Osteocyte (in vitro differentiated cells): ENCODE measurements around the gene BFSP1. TPM values are rescaled to one million over a fixed set of nuclear protein-coding genes. Genes with fewer than 3 reads are reported as not detected.

Source experiments
- DNase-seq: peaks from one replicate; pipeline ENCODE4 v3.0.0; 2021; ENCODE audit warnings: mixed read lengths; ENCODE audit not compliant: unreplicated experiment; ENCODE audit errors: extremely low spot score
- H3K27ac Mint-ChIP-seq: one replicate; pipeline ENCODE4 v1.8.0; 2021; ENCODE audit warnings: mild to moderate bottlenecking, mixed read lengths; ENCODE audit not compliant: unreplicated experiment
- H3K27me3 Mint-ChIP-seq: one replicate; pipeline ENCODE4 v1.8.0; 2021; ENCODE audit warnings: mixed read lengths; ENCODE audit not compliant: unreplicated experiment
- H3K36me3 Mint-ChIP-seq: one replicate; pipeline ENCODE4 v1.8.0; 2021; ENCODE audit warnings: mixed read lengths; ENCODE audit not compliant: unreplicated experiment
- H3K4me1 Mint-ChIP-seq: one replicate; pipeline ENCODE4 v1.8.0; 2021; ENCODE audit warnings: mixed read lengths; ENCODE audit not compliant: unreplicated experiment
- H3K4me3 Mint-ChIP-seq: one replicate; pipeline ENCODE4 v1.8.0; 2021; ENCODE audit warnings: mild to moderate bottlenecking, moderate library complexity, mixed read lengths; ENCODE audit not compliant: unreplicated experiment
- H3K9me3 Mint-ChIP-seq: one replicate; pipeline ENCODE4 v1.8.0; 2021; ENCODE audit warnings: mixed read lengths; ENCODE audit not compliant: unreplicated experiment
- CTCF ChIP-seq: fragments of 200-600 bp; sonication (generic); IDR thresholded peaks from 2 replicates; pipeline ENCODE4 v1.5.0; 2021; ENCODE audit warnings: antibody characterized with exemption, mild to moderate bottlenecking, moderate library complexity
- total RNA-seq: library from RNA; stranded (reverse); gene quantifications from 2 replicates; pipeline ENCODE4 v1.2.1, GENCODE V29; 2021

BFSP1 gene
- total RNA-seq, 1 donor from 2014 or later: 13.8 TPM

GRCh38 chr20:17515053-17515452 is 16.1 kb downstream of the BFSP1 start:
- Mint-ChIP-seq H3K27ac (no peak overlapping the region), H3K4me3 (no peak overlapping the region), H3K4me1 (no peaks in the 10 kb centered on the region), H3K27me3 (no peaks in the 10 kb centered on the region), H3K36me3 (peaks cover 2% of the 10 kb centered on the region), H3K9me3 (no peaks in the 10 kb centered on the region)
- no peak for TF ChIP-seq CTCF
- DNase-seq: no peak

- TF ChIP-seq CTCF: no peak
- Mint-ChIP-seq H3K27ac (no peak overlapping the region), H3K36me3 (peaks cover 2% of the 10 kb centered on the region), H3K4me1 (no peaks in the 10 kb centered on the region), H3K4me3 (no peak overlapping the region), H3K9me3 (no peaks in the 10 kb centered on the region), H3K27me3 (no peaks in the 10 kb centered on the region)
- DNase-seq: no peak
These were observed 17.2 kb downstream of the BFSP1 start for GRCh38 chr20:17513939-17514338.

- Mint-ChIP-seq H3K27ac (no peak overlapping the region), H3K9me3 (no peaks in the 10 kb centered on the region), H3K4me1 (no peaks in the 10 kb centered on the region), H3K27me3 (no peaks in the 10 kb centered on the region), H3K36me3 (peaks cover 2% of the 10 kb centered on the region), H3K4me3 (no peak overlapping the region)
- TF ChIP-seq CTCF: no peak
- DNase-seq: no peak
These were observed 19.8 kb downstream of the BFSP1 start for GRCh38 chr20:17511401-17511800.

GRCh38 chr20:17510548-17510947 is 20.6 kb downstream of the BFSP1 start:
- no peak overlapping the region for H3K4me3 Mint-ChIP-seq
- no peaks in the 10 kb centered on the region for H3K9me3 Mint-ChIP-seq
- no peak overlapping the region for H3K27ac Mint-ChIP-seq
- DNase-seq: no peak
- H3K27me3 Mint-ChIP-seq: no peaks in the 10 kb centered on the region
- no peak for TF ChIP-seq CTCF
- peaks cover under 1% of the 10 kb centered on the region for H3K4me1 Mint-ChIP-seq
- peaks cover 2% of the 10 kb centered on the region for H3K36me3 Mint-ChIP-seq

- no peak for TF ChIP-seq CTCF
- no peaks in the 10 kb centered on the region for H3K9me3 Mint-ChIP-seq
- H3K4me3 Mint-ChIP-seq: no peak overlapping the region
- H3K4me1 Mint-ChIP-seq: peaks cover 9% of the 10 kb centered on the region
- peaks cover 2% of the 10 kb centered on the region for H3K36me3 Mint-ChIP-seq
- DNase-seq: no peak
- H3K27me3 Mint-ChIP-seq: no peaks in the 10 kb centered on the region
- no peak overlapping the region for H3K27ac Mint-ChIP-seq
These were observed 22.4 kb downstream of the BFSP1 start for GRCh38 chr20:17508756-17509155.
